Endodermal cell (in vitro differentiated cells): ENCODE data around the gene AOPEP. TPM values are rescaled to one million over a fixed set of nuclear protein-coding genes. Genes with fewer than 3 reads are reported as not detected.

ENCODE experiments used
- DNase-seq: peaks from one replicate; pipeline ENCODE4 v3.0.0-alpha.2; 2017
- H3K27ac ChIP-seq: 2 replicates; pipeline ENCODE4 v1.5.1; 2013; ENCODE audit warnings: mild to moderate bottlenecking, low read depth, low read length, moderate library complexity
- H3K27me3 ChIP-seq: 2 replicates; pipeline ENCODE4 v1.6.1; 2013; ENCODE audit warnings: mild to moderate bottlenecking, low read length, moderate library complexity; ENCODE audit not compliant: insufficient read depth, control insufficient read depth, poor library complexity, severe bottlenecking
- H3K36me3 ChIP-seq: 2 replicates; pipeline ENCODE4 v1.7.0; 2013; ENCODE audit warnings: mild to moderate bottlenecking, low read length, moderate library complexity; ENCODE audit not compliant: control insufficient read depth, insufficient read depth
- H3K4me1 ChIP-seq: one replicate; pipeline ENCODE4 v1.7.0; 2013; ENCODE audit warnings: low read length; ENCODE audit not compliant: control insufficient read depth, insufficient read depth
- H3K4me3 ChIP-seq: 2 replicates; pipeline ENCODE4 v1.5.1; 2013; ENCODE audit warnings: mild to moderate bottlenecking, low read length, moderate library complexity
- H3K9ac ChIP-seq: 2 replicates; pipeline ENCODE4 v1.6.1; 2013; ENCODE audit warnings: mild to moderate bottlenecking, low read length, moderate library complexity; ENCODE audit not compliant: poor library complexity, severe bottlenecking; ENCODE audit errors: extremely low read depth
- H3K9me3 ChIP-seq: 2 replicates; pipeline ENCODE4 v1.6.1; 2013; ENCODE audit warnings: mild to moderate bottlenecking, low read length, moderate library complexity; ENCODE audit not compliant: control insufficient read depth
- H3K27ac Mint-ChIP-seq: 2 replicates; pipeline ENCODE4 v1.8.0; 2020; ENCODE audit warnings: mixed read lengths
- H3K27me3 Mint-ChIP-seq: 2 replicates; pipeline ENCODE4 v1.8.0; 2021; ENCODE audit warnings: mild to moderate bottlenecking, mixed read lengths; ENCODE audit not compliant: insufficient read depth
- H3K36me3 Mint-ChIP-seq: 2 replicates; pipeline ENCODE4 v1.8.0; 2020; ENCODE audit warnings: low read depth, mixed read lengths
- H3K4me1 Mint-ChIP-seq: 2 replicates; pipeline ENCODE4 v1.8.0; 2020; ENCODE audit warnings: mixed read lengths
- H3K4me3 Mint-ChIP-seq: 2 replicates; pipeline ENCODE4 v1.8.0; 2020; ENCODE audit warnings: mild to moderate bottlenecking, moderate library complexity, mixed read lengths
- H3K9me3 Mint-ChIP-seq: 2 replicates; pipeline ENCODE4 v1.8.0; 2020; ENCODE audit warnings: mild to moderate bottlenecking, mixed read lengths
- CTCF ChIP-seq: fragments of 200-600 bp; sonication (generic); conservative IDR thresholded peaks from 2 replicates; pipeline ENCODE4 v1.5.0; 2021; ENCODE audit warnings: antibody characterized with exemption, mild to moderate bottlenecking
- whole genome bisulfite sequencing, 2 experiments: methylation state at CpG; one replicate each; pipeline versions ENCODE4 v1.1.5 to v1.1.7; 2013; ENCODE audit warnings: missing lambda C conversion rate in 2 of 2, mixed read lengths in 1 of 2; ENCODE audit not compliant: insufficient coverage in 1 of 2, insufficient read length in 1 of 2; 5-methylcytosine and 5-hydroxymethylcytosine counted together
- total RNA-seq, 2 donors: library from RNA; stranded (reverse); fragmentation: NEBNext Ultra II Directional in 1 of 2; extraction: Animal tissue kit (Norgen Biotek cat#: 25700) in 1 of 2; gene quantifications; 2 replicates in 1 of 2; 3 replicates in 1 of 2; pipeline ENCODE4 v1.2.1, GENCODE V29; 2021

Gene AOPEP
- total RNA-seq, 2 donors from 2014 or later, result 23.4 to 33.7 TPM

GRCh38 chr9:94736759-94737158 is 10.3 kb downstream of the AOPEP start:
- Histone ChIP-seq H3K9me3 (no peaks in the 10 kb centered on the region), H3K27me3 (no peaks in the 10 kb centered on the region), H3K36me3 (peaks cover 9% of the 10 kb centered on the region), H3K4me1 (no peaks in the 10 kb centered on the region), H3K4me3 (no peak overlapping the region), H3K27ac (no peak overlapping the region), H3K9ac (no peak overlapping the region)
- Mint-ChIP-seq H3K27me3 (peaks cover 4% of the 10 kb centered on the region), H3K4me1 (no peaks in the 10 kb centered on the region), H3K4me3 (no peak overlapping the region), H3K9me3 (no peaks in the 10 kb centered on the region), H3K36me3 (peaks cover 22% of the 10 kb centered on the region), H3K27ac (no peak overlapping the region)
- DNase-seq, result no peak
- TF ChIP-seq CTCF, result no peak

- Mint-ChIP-seq H3K27ac (no peak overlapping the region), H3K4me1 (no peaks in the 10 kb centered on the region)
- H3K27ac ChIP-seq, result no peak overlapping the region
These were observed 13.8 kb downstream of the AOPEP start for GRCh38 chr9:94740145-94740840.

GRCh38 chr9:94741866-94742265 is 15.4 kb downstream of the AOPEP start:
- no peaks in the 10 kb centered on the region for H3K27me3 ChIP-seq
- no peak overlapping the region for H3K9ac ChIP-seq
- TF ChIP-seq CTCF, result no peak
- H3K9me3 Mint-ChIP-seq, result no peaks in the 10 kb centered on the region
- no peak for DNase-seq
- H3K27ac Mint-ChIP-seq, result no peak overlapping the region
- WGBS, 2 experiments, result 94 to 100% methylated on average over 1 to 3 of the region's 3 CpGs
- no peak overlapping the region for H3K4me3 ChIP-seq
- H3K27ac ChIP-seq, result no peak overlapping the region
- H3K27me3 Mint-ChIP-seq, result peaks cover 22% of the 10 kb centered on the region
- H3K4me1 ChIP-seq, result peaks cover 8% of the 10 kb centered on the region
- H3K36me3 ChIP-seq, result peaks cover 14% of the 10 kb centered on the region
- H3K9me3 ChIP-seq, result no peaks in the 10 kb centered on the region
- peaks cover 30% of the 10 kb centered on the region for H3K36me3 Mint-ChIP-seq
- peaks cover 14% of the 10 kb centered on the region for H3K4me1 Mint-ChIP-seq
- no peak overlapping the region for H3K4me3 Mint-ChIP-seq

More at GRCh38 chr9:94740145-94740840, 13.8 kb downstream of the AOPEP start:
- WGBS, 2 experiments, result 88 to 100% methylated on average over 2 to 3 of the region's 3 CpGs
- Histone ChIP-seq H3K4me1 (no peaks in the 10 kb centered on the region), H3K9me3 (no peaks in the 10 kb centered on the region), H3K4me3 (no peak overlapping the region), H3K36me3 (peaks cover 18% of the 10 kb centered on the region), H3K9ac (no peak overlapping the region), H3K27me3 (no peaks in the 10 kb centered on the region)
- no peak for TF ChIP-seq CTCF
- H3K27me3 Mint-ChIP-seq, result peaks cover 18% of the 10 kb centered on the region
- no peak for DNase-seq
- no peak overlapping the region for H3K4me3 Mint-ChIP-seq
- peaks cover 33% of the 10 kb centered on the region for H3K36me3 Mint-ChIP-seq
- H3K9me3 Mint-ChIP-seq, result no peaks in the 10 kb centered on the region
